HepG2 (cell line): ENCODE data around the gene GSTA1. TPM values are rescaled to one million over a fixed set of nuclear protein-coding genes. Genes with fewer than 3 reads are reported as not detected.

ENCODE experiments used
- FOXA1 ChIP-seq, 2 experiments: fragments of 450-650 bp in 1 of 2; sonication (generic) in 1 of 2; formaldehyde crosslinking in 1 of 2; IDR thresholded peaks; 2 replicates each; pipeline versions ENCODE4 v1.4.0 to v1.6.1; 2016 to 2020; ENCODE audit warnings: missing genetic modification reagents in 1 of 2
- HNRNPUL1 ChIP-seq: fragments of 200-400 bp; formaldehyde crosslinking; IDR thresholded peaks from 2 replicates; pipeline ENCODE4 v1.6.1; 2017; ENCODE audit warnings: low read depth, mild to moderate bottlenecking, low read length, moderate library complexity
- JUND ChIP-seq: sonication (generic); formaldehyde crosslinking; IDR thresholded peaks from 2 replicates; pipeline ENCODE4 v1.8.0; 2022; ENCODE audit warnings: mild to moderate bottlenecking, missing genetic modification reagents
- PAX8 ChIP-seq: sonication (generic); formaldehyde crosslinking; IDR thresholded peaks from 2 replicates; pipeline ENCODE4 v1.8.0; 2022; ENCODE audit warnings: mild to moderate bottlenecking, missing genetic modification reagents, borderline replicate concordance
- RFX3 ChIP-seq: IDR thresholded peaks from 2 replicates; pipeline ENCODE4 v1.6.1; 2016; ENCODE audit warnings: missing biosample characterization, missing genetic modification reagents
- SKIL ChIP-seq: sonication (generic); formaldehyde crosslinking; IDR thresholded peaks from 2 replicates; pipeline ENCODE4 v1.8.0; 2022; ENCODE audit warnings: missing genetic modification reagents, mild to moderate bottlenecking, moderate library complexity, borderline replicate concordance
- TAF15 ChIP-seq: fragments of 200-400 bp; formaldehyde crosslinking; IDR thresholded peaks from one replicate; pipeline ENCODE4 v1.6.1; 2018; ENCODE audit warnings: mild to moderate bottlenecking, low read depth, low read length; ENCODE audit not compliant: poor library complexity, severe bottlenecking
- TBL1XR1 ChIP-seq: fragments of 150-350 bp; IDR thresholded peaks from 2 replicates; pipeline ENCODE4 v1.6.1; 2014; ENCODE audit warnings: borderline replicate concordance, low read length; ENCODE audit not compliant: partially characterized antibody
- USF2 ChIP-seq, 2 experiments: sonication (generic) in 1 of 2; formaldehyde crosslinking in 1 of 2; IDR thresholded peaks; 2 replicates each; pipeline versions ENCODE4 v1.5.1 to v1.6.1; 2011 to 2020; ENCODE audit warnings: borderline replicate concordance in 1 of 2, low read depth in 1 of 2, low read length in 1 of 2, mild to moderate bottlenecking in 1 of 2, missing genetic modification reagents in 1 of 2, moderate library complexity in 1 of 2
- ZKSCAN1 ChIP-seq: fragments of 150-350 bp; IDR thresholded peaks from 2 replicates; pipeline ENCODE4 v1.6.1; 2014; ENCODE audit warnings: low read length
- ZNF331 ChIP-seq: sonication (generic); formaldehyde crosslinking; IDR thresholded peaks from 2 replicates; pipeline ENCODE4 v1.4.0; 2020; ENCODE audit warnings: missing genetic modification reagents
- ZNF678 ChIP-seq: sonication (generic); formaldehyde crosslinking; IDR thresholded peaks from 2 replicates; pipeline ENCODE4 v1.4.0; 2020; ENCODE audit warnings: mild to moderate bottlenecking, missing genetic modification reagents
- ZNF704 ChIP-seq: sonication (generic); formaldehyde crosslinking; IDR thresholded peaks from 2 replicates; pipeline ENCODE4 v1.8.1; 2023; ENCODE audit warnings: mild to moderate bottlenecking, inconsistent platforms, moderate library complexity, missing genetic modification reagents, borderline replicate concordance
- ZNF770 ChIP-seq: sonication (generic); formaldehyde crosslinking; IDR thresholded peaks from 2 replicates; pipeline ENCODE4 v1.5.0; 2020; ENCODE audit warnings: mild to moderate bottlenecking, missing genetic modification reagents
- ZNF788 ChIP-seq: sonication (generic); formaldehyde crosslinking; IDR thresholded peaks from 2 replicates; pipeline ENCODE4 v1.5.0; 2020; ENCODE audit warnings: mild to moderate bottlenecking, missing genetic modification reagents, borderline replicate concordance
- polyA plus RNA-seq, 8 experiments: library from polyadenylated mRNA; depleted of rRNA in 3 of 8; stranded (reverse) in 7 of 8; unstranded in 1 of 8; fragments of >200 nt; fragmentation: Illumina TruSeq in 4 of 8; extraction: Trizol in 4 of 8; gene quantifications; 2 replicates each; pipeline versions ENCODE4 v1.2.1 to v1.2.3, GENCODE V29; 2011 to 2016; ENCODE audit warnings: low read depth in 4 of 8, missing spikeins in 1 of 8, mixed read lengths in 1 of 8; ENCODE audit not compliant: insufficient read depth in 1 of 8
- total RNA-seq, 5 experiments: library from RNA; depleted of rRNA; stranded (reverse); fragments of >200 nt; fragmentation: Illumina TruSeq; extraction: Trizol; gene quantifications; 2 replicates each; pipeline ENCODE4 v1.2.3, GENCODE V29; 2016; ENCODE audit warnings: low read depth in 1 of 5
- TF ChIP-seq, protein P1 (sequence below): sonication (generic); formaldehyde crosslinking; IDR thresholded peaks from 2 replicates; pipeline ENCODE4 v1.4.0; 2020; ENCODE audit warnings: missing genetic modification reagents, mild to moderate bottlenecking, borderline replicate concordance
- TF ChIP-seq, protein P2 (sequence below): sonication (generic); formaldehyde crosslinking; IDR thresholded peaks from 2 replicates; pipeline ENCODE4 v1.4.0; 2020; ENCODE audit warnings: mild to moderate bottlenecking, low read depth, missing genetic modification reagents

The GSTA1 gene
- total and polyA plus RNA-seq, 2 of the 13 experiments (the other 11 are each of a cell fraction or from before 2014, with no cell fraction given): 6.2 to 282 TPM

GRCh38 chr6:52815167-52816092 is 11.8 kb upstream of the GSTA1 start (continued):
- no peak for TF ChIP-seq TAF15
- TF ChIP-seq SKIL (CRISPR knock-in tag): no peak
- TF ChIP-seq FOXA1 (IDR thresholded peaks at IDR 0.05): no peak; the same call in 1 of the 2 replicates
- TF ChIP-seq FOXA1 (CRISPR knock-in tag; IDR thresholded peaks at IDR 0.05): peak; percentile 82
- 0 out of 2 replicates have a peak, but pooled peaks have one; percentile 35 for TF ChIP-seq ZNF788 (CRISPR knock-in tag)
- peak; percentile 95 for TF ChIP-seq ZKSCAN1
- no peak for TF ChIP-seq RFX3 (CRISPR knock-in tag)
- TF ChIP-seq, protein P1, sequence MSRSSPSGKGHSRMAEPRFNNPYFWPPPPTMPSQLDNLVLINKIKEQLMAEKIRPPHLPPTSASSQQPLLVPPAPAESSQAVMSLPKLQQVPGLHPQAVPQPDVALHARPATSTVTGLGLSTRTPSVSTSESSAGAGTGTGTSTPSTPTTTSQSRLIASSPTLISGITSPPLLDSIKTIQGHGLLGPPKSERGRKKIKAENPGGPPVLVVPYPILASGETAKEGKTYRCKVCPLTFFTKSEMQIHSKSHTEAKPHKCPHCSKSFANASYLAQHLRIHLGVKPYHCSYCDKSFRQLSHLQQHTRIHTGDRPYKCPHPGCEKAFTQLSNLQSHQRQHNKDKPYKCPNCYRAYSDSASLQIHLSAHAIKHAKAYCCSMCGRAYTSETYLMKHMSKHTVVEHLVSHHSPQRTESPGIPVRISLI: peak; percentile 29; the same call in 1 of the 2 replicates
- TF ChIP-seq, protein P2, sequence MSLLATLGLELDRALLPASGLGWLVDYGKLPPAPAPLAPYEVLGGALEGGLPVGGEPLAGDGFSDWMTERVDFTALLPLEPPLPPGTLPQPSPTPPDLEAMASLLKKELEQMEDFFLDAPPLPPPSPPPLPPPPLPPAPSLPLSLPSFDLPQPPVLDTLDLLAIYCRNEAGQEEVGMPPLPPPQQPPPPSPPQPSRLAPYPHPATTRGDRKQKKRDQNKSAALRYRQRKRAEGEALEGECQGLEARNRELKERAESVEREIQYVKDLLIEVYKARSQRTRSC (CRISPR knock-in tag): no peak
- peak; percentile 69 for TF ChIP-seq ZNF331 (CRISPR knock-in tag)
- TF ChIP-seq JUND: no peak
- no peak for TF ChIP-seq USF2 (IDR thresholded peaks at IDR 0.05; ENCODE audit: low read depth, low read length)
- TF ChIP-seq USF2 (CRISPR knock-in tag; IDR thresholded peaks at IDR 0.05; ENCODE audit: borderline replicate concordance): no peak
- TF ChIP-seq PAX8 (CRISPR knock-in tag): no peak
- TF ChIP-seq ZNF704 (CRISPR knock-in tag): peak; percentile 41; the same call in 1 of the 2 replicates
- TF ChIP-seq TBL1XR1: no peak
- no peak for TF ChIP-seq ZNF678 (CRISPR knock-in tag)
- peak; percentile 54 for TF ChIP-seq ZNF770 (CRISPR knock-in tag)
- TF ChIP-seq HNRNPUL1: no peak
